AG04450 (cell line): ENCODE data around the gene NUP188. TPM values are rescaled to one million over a fixed set of nuclear protein-coding genes. Genes with fewer than 3 reads are reported as not detected.

Experiments
- CTCF ChIA-PET: fragments of 300-600, 350-600 bp; formaldehyde crosslinking; extraction: SDS; loops from one replicate; lab custom pipeline; 2022; ENCODE audit warnings: antibody characterized with exemption, inconsistent platforms; lab: Charles Lee
- POLR2A ChIA-PET: fragments of 350-600 bp; formaldehyde crosslinking; extraction: SDS; loops from one replicate; lab custom pipeline; 2021; ENCODE audit warnings: antibody characterized with exemption, inconsistent platforms; lab: Yijun Ruan, JAX
- DNase-seq: peaks from one replicate; pipeline ENCODE4 v3.0.0-alpha.2; 2011; ENCODE audit warnings: low read depth, low spot score
- H3K27ac ChIP-seq: one replicate; pipeline ENCODE4 v1.5.1; 2012; ENCODE audit warnings: low read depth, low read length, control low read depth
- H3K27me3 ChIP-seq: one replicate; pipeline ENCODE4 v1.6.0; 2012; ENCODE audit warnings: low read length; ENCODE audit not compliant: control insufficient read depth, insufficient read depth
- H3K4me3 ChIP-seq: 2 replicates; pipeline ENCODE4 v1.5.1; 2011; ENCODE audit warnings: mild to moderate bottlenecking, low read depth, low read length, control low read depth
- H3K9me3 ChIP-seq: 2 replicates; pipeline ENCODE4 v1.5.1; 2012; ENCODE audit warnings: low read length; ENCODE audit not compliant: control insufficient read depth, insufficient read depth
- polyA plus RNA-seq: library from polyadenylated mRNA; depleted of rRNA; stranded (reverse); fragments of >200 nt; gene quantifications from 2 replicates; pipeline ENCODE4 v1.2.3, GENCODE V29; 2011
- TF ChIP-seq, protein P1 (sequence below): IDR thresholded peaks from 2 replicates; pipeline ENCODE4 v1.5.1; 2011; ENCODE audit warnings: low read depth, low read length, control low read depth, inconsistent platforms

Gene NUP188
- polyA plus RNA-seq, 1 experiment, result 46.3 TPM

GRCh38 chr9:128903079-128903461 lies 44.4 kb upstream of the NUP188 start:
- POLR2A ChIA-PET, result interaction anchor here (0.6 kb wide), 1 partner anchor 165 kb away, joined by 3 read pairs; no protein-coding TSS in a partner anchor
- no peak overlapping the region for H3K27ac ChIP-seq
- H3K27me3 ChIP-seq, result no peaks in the 10 kb centered on the region
- H3K9me3 ChIP-seq, result peaks cover 9% of the 10 kb centered on the region; the same call in 1 of the 2 replicates
- H3K4me3 ChIP-seq, result no peak overlapping the region
- no peak for DNase-seq
- TF ChIP-seq, protein P1, sequence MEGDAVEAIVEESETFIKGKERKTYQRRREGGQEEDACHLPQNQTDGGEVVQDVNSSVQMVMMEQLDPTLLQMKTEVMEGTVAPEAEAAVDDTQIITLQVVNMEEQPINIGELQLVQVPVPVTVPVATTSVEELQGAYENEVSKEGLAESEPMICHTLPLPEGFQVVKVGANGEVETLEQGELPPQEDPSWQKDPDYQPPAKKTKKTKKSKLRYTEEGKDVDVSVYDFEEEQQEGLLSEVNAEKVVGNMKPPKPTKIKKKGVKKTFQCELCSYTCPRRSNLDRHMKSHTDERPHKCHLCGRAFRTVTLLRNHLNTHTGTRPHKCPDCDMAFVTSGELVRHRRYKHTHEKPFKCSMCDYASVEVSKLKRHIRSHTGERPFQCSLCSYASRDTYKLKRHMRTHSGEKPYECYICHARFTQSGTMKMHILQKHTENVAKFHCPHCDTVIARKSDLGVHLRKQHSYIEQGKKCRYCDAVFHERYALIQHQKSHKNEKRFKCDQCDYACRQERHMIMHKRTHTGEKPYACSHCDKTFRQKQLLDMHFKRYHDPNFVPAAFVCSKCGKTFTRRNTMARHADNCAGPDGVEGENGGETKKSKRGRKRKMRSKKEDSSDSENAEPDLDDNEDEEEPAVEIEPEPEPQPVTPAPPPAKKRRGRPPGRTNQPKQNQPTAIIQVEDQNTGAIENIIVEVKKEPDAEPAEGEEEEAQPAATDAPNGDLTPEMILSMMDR, result no peak
- CTCF ChIA-PET, result interaction anchor here (0.7 kb wide), 1 partner anchor 22 kb away, joined by 4 read pairs; no protein-coding TSS in a partner anchor

GRCh38 chr9:128903871-128904620 lies 43.5 kb upstream of the NUP188 start:
- ChIA-PET POLR2A (interaction anchor here (0.6 kb wide), 1 partner anchor 166 kb away, joined by 3 read pairs; no protein-coding TSS in a partner anchor), CTCF (interaction anchor here (0.7 kb wide), 1 partner anchor 21 kb away, joined by 4 read pairs; no protein-coding TSS in a partner anchor)
- no peak for DNase-seq

GRCh38 chr9:128905964-128906363 lies 41.5 kb upstream of the NUP188 start:
- CTCF ChIA-PET, result interaction anchor here (1.0 kb wide), 1 partner anchor 22 kb away, joined by 3 read pairs; no protein-coding TSS in a partner anchor
- DNase-seq, result no peak
- Histone ChIP-seq H3K9me3 (peaks cover 19% of the 10 kb centered on the region; the same call in 1 of the 2 replicates), H3K4me3 (no peak overlapping the region), H3K27ac (no peak overlapping the region), H3K27me3 (no peaks in the 10 kb centered on the region)
- POLR2A ChIA-PET, result no interaction called here
- TF ChIP-seq, protein P1, result no peak

More at GRCh38 chr9:128903871-128904620, 43.5 kb upstream of the NUP188 start:
- Histone ChIP-seq H3K27me3 (no peaks in the 10 kb centered on the region), H3K27ac (peak overlapping the region; percentile 34), H3K4me3 (no peak overlapping the region), H3K9me3 (peaks cover 17% of the 10 kb centered on the region; the same call in 1 of the 2 replicates)
- TF ChIP-seq, protein P1, result no peak

DNA sequence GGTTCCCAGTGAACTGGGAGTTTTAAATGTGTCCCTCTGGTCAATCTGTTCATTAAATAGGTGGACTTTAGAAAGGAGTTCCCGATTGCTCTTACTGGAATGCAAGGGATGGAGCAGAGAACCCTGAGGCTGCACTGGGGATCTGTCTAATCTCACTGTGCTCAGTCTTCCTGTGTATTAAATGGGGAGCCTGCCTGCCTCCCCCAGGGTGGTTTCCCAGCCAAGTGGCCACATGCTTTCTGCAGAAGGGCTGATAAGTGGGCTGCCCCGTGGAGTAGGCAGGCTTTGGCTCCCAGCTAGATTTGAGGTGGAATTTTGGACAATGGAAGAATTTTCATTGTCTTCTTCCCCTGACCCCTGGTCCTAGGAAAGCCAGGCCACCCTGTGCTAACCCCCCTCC lies 40.8 kb upstream of the NUP188 start:
- POLR2A ChIA-PET, result no interaction called here
- Histone ChIP-seq H3K27ac (no peak overlapping the region), H3K27me3 (no peaks in the 10 kb centered on the region), H3K9me3 (peaks cover 19% of the 10 kb centered on the region; the same call in 1 of the 2 replicates), H3K4me3 (no peak overlapping the region)
- TF ChIP-seq, protein P1, result no peak
- CTCF ChIA-PET, result no interaction called here
- DNase-seq, result no peak

- CTCF ChIA-PET, result interaction anchor here (0.5 to 1.8 kb wide), 2 partner anchors 20 to 237 kb away, joined by 3 to 6 read pairs; no protein-coding TSS in a partner anchor
- TF ChIP-seq, protein P1, result no peak
- DNase-seq, result no peak
- Histone ChIP-seq H3K27me3 (no peaks in the 10 kb centered on the region), H3K4me3 (no peak overlapping the region), H3K27ac (no peak overlapping the region), H3K9me3 (peaks cover 19% of the 10 kb centered on the region; the same call in 1 of the 2 replicates)
- POLR2A ChIA-PET, result no interaction called here
Observed at GRCh38 chr9:128908372-128908771, 39.1 kb upstream of the NUP188 start.
